HepG2 (cell line): ENCODE measurements around the gene PPFIA4. TPM values are rescaled to one million over a fixed set of nuclear protein-coding genes. Genes with fewer than 3 reads are reported as not detected.

Experiments
- ATAC-seq: fragments of 200-7000 bp; cut with Tn5 transposase; 3 replicates; pipeline ENCODE4 v1.9.1; 2020; ENCODE audit warnings: mild to moderate bottlenecking, moderate library complexity
- BruUV-seq: library from RNA; stranded (reverse); fragments of 400-500 nt; replicated peaks from 2 replicates; lab custom pipeline; 2021; lab: Mats Ljungman, UMichigan
- CTCF ChIA-PET: fragments of 300-600 bp; formaldehyde crosslinking; extraction: SDS; loops from one replicate; lab custom pipeline; 2021; ENCODE audit warnings: low total read pairs, inconsistent platforms, low intra/inter-chr PET ratio; lab: Yijun Ruan, JAX
- POLR2A ChIA-PET: fragments of 350-600 bp; sonication (Branson Sonifier 250); formaldehyde crosslinking; loops from one replicate; lab custom pipeline; 2020; ENCODE audit warnings: antibody characterized with exemption, inconsistent platforms; lab: Yijun Ruan, JAX
- DNase-seq: peaks from one replicate; pipeline ENCODE4 v3.0.0-alpha.2; 2015; ENCODE audit warnings: low spot score
- FAIRE-seq: peaks from 3 replicates; lab custom pipeline; 2011; peaks lifted over from hg19 to GRCh38; lab: Jason Lieb, UNC
- H2AFZ ChIP-seq: one replicate; pipeline ENCODE4 v1.6.1; 2011; ENCODE audit warnings: low read length, inconsistent platforms
- H3K27ac ChIP-seq: fragments of 300-600 bp; 3 replicates; pipeline ENCODE4 v1.8.0; 2011; ENCODE audit warnings: mixed run types, mild to moderate bottlenecking, mixed read lengths, low read length, inconsistent platforms; ENCODE audit not compliant: insufficient read depth; ENCODE audit errors: extremely low read length
- H3K27me3 ChIP-seq, 2 experiments: fragments of 200-600 bp in 1 of 2; 2 replicates in 1 of 2; 3 replicates in 1 of 2; pipeline versions ENCODE4 v1.6.0 to v1.8.0; 2011; ENCODE audit warnings: low read length in 2 of 2, mild to moderate bottlenecking in 2 of 2, moderate library complexity in 2 of 2, inconsistent platforms in 1 of 2; ENCODE audit not compliant: insufficient read depth in 2 of 2, control insufficient read depth in 1 of 2
- H3K36me3 ChIP-seq, 2 experiments: fragments of 200-600 bp in 1 of 2; replicated peaks in 1 of 2; 2 replicates in 1 of 2; 3 replicates in 1 of 2; pipeline versions ENCODE4 v1.5.1 to v1.8.0; 2011; ENCODE audit warnings: low read length in 2 of 2, inconsistent platforms in 1 of 2; ENCODE audit not compliant: insufficient read depth in 2 of 2, control insufficient read depth in 1 of 2
- H3K4me1 ChIP-seq: 2 replicates; pipeline ENCODE4 v1.5.1; 2012; ENCODE audit warnings: low read length, inconsistent platforms; ENCODE audit not compliant: insufficient read depth
- H3K4me2 ChIP-seq: 2 replicates; pipeline ENCODE4 v1.6.0; 2011; ENCODE audit warnings: low read depth, low read length, inconsistent platforms
- H3K4me3 ChIP-seq, 3 experiments: fragments of 200-600 bp in 1 of 3; sonication (generic), shearing (Covaris generic) in 1 of 3; replicated peaks in 1 of 3; 2 replicates each; pipeline ENCODE4 v1.5.1; 2011 to 2016; ENCODE audit warnings: low read length in 3 of 3, inconsistent platforms in 2 of 3, low read depth in 2 of 3, mild to moderate bottlenecking in 2 of 3, control low read depth in 1 of 3, mixed read lengths in 1 of 3; ENCODE audit not compliant: insufficient read depth in 1 of 3
- H3K79me2 ChIP-seq: one replicate; pipeline ENCODE4 v1.6.1; 2011; ENCODE audit warnings: low read length, inconsistent platforms; ENCODE audit not compliant: insufficient read depth
- H3K9ac ChIP-seq: 2 replicates; pipeline ENCODE4 v1.6.0; 2011; ENCODE audit warnings: mild to moderate bottlenecking, low read depth, low read length, inconsistent platforms; ENCODE audit not compliant: insufficient read depth
- H3K9me3 ChIP-seq: 2 replicates; pipeline ENCODE4 v1.5.1; 2012; ENCODE audit warnings: mild to moderate bottlenecking, low read length
- H4K20me1 ChIP-seq: 2 replicates; pipeline ENCODE4 v1.6.0; 2011; ENCODE audit warnings: inconsistent platforms, mild to moderate bottlenecking, low read length, moderate library complexity; ENCODE audit not compliant: insufficient read depth
- BCLAF1 ChIP-seq: fragments of 450-650 bp; IDR thresholded peaks from 2 replicates; pipeline ENCODE4 v1.6.1; 2017; ENCODE audit warnings: mild to moderate bottlenecking
- CCAR2 ChIP-seq: fragments of 200-400 bp; formaldehyde crosslinking; optimal IDR thresholded peaks from 2 replicates; pipeline ENCODE3; 2018; ENCODE audit warnings: low read depth, mild to moderate bottlenecking, low read length, moderate library complexity
- ELF3 ChIP-seq: IDR thresholded peaks from 2 replicates; pipeline ENCODE4 v1.6.1; 2016; ENCODE audit warnings: missing genetic modification reagents, missing compliant biosample characterization
- HIVEP1 ChIP-seq: sonication (generic); formaldehyde crosslinking; IDR thresholded peaks from 2 replicates; pipeline ENCODE4 v1.4.0; 2020; ENCODE audit warnings: mild to moderate bottlenecking, missing genetic modification reagents
- IKZF4 ChIP-seq: sonication (generic); formaldehyde crosslinking; IDR thresholded peaks from 2 replicates; pipeline ENCODE4 v1.5.1; 2020; ENCODE audit warnings: borderline replicate concordance, mild to moderate bottlenecking, low read depth, missing genetic modification reagents; ENCODE audit errors: not compliant biosample characterization
- MZF1 ChIP-seq: sonication (generic); formaldehyde crosslinking; IDR thresholded peaks from 2 replicates; pipeline ENCODE4 v1.8.1; 2023; ENCODE audit warnings: mild to moderate bottlenecking, missing genetic modification reagents, borderline replicate concordance
- NR2F1 ChIP-seq, 2 experiments: fragments of 450-650 bp in 1 of 2; formaldehyde crosslinking in 1 of 2; IDR thresholded peaks; 2 replicates each; pipeline versions ENCODE4 v1.5.0 to v1.6.1; 2016 to 2020; ENCODE audit warnings: mild to moderate bottlenecking in 1 of 2, missing compliant biosample characterization in 1 of 2, missing genetic modification reagents in 1 of 2, moderate library complexity in 1 of 2
- POGK ChIP-seq: sonication (generic); formaldehyde crosslinking; conservative IDR thresholded peaks from 2 replicates; pipeline ENCODE4 v1.8.0; 2022; ENCODE audit warnings: mild to moderate bottlenecking, moderate library complexity, missing genetic modification reagents
- ZBTB2 ChIP-seq: sonication (generic); formaldehyde crosslinking; IDR thresholded peaks from 2 replicates; pipeline ENCODE4 v1.8.0; 2022; ENCODE audit warnings: low read depth, missing genetic modification reagents
- WGBS: methylation state at CpG from one replicate; pipeline ENCODE4 v1.1.6; 2017; ENCODE audit warnings: low lambda C conversion rate; 5-methylcytosine and 5-hydroxymethylcytosine counted together
- in situ Hi-C: cut with HindIII; loops from 2 replicates; pipeline ENCODE4 v1.10.0; 2017; ENCODE audit warnings: low pct_unique_long_range_greater_than_20kb; ENCODE audit not compliant: extremely low pct_ligation_motif_present
- intact Hi-C: fragments of 100-400 bp; cut with micrococcal nuclease; formaldehyde crosslinking; loops from one replicate; pipeline ENCODE4 v1.10.0; 2022; ENCODE audit not compliant: unreplicated experiment
- polyA plus RNA-seq, 8 experiments: library from polyadenylated mRNA; depleted of rRNA in 3 of 8; stranded (reverse) in 7 of 8; unstranded in 1 of 8; fragments of >200 nt; fragmentation: Illumina TruSeq in 4 of 8; extraction: Trizol in 4 of 8; gene quantifications; 2 replicates each; pipeline versions ENCODE4 v1.2.1 to v1.2.3, GENCODE V29; 2011 to 2016; ENCODE audit warnings: low read depth in 4 of 8, missing spikeins in 1 of 8, mixed read lengths in 1 of 8; ENCODE audit not compliant: insufficient read depth in 1 of 8
- total RNA-seq, 5 experiments: library from RNA; depleted of rRNA; stranded (reverse); fragments of >200 nt; fragmentation: Illumina TruSeq; extraction: Trizol; gene quantifications; 2 replicates each; pipeline ENCODE4 v1.2.3, GENCODE V29; 2016; ENCODE audit warnings: low read depth in 1 of 5
- TF ChIP-seq, protein P1 (sequence below): sonication (generic); formaldehyde crosslinking; IDR thresholded peaks from 2 replicates; pipeline ENCODE4 v1.5.0; 2020; ENCODE audit warnings: mild to moderate bottlenecking, missing genetic modification reagents

Gene PPFIA4
- total and polyA plus RNA-seq, 2 of the 13 experiments (the other 11 are each of a cell fraction or from before 2014, with no cell fraction given), result 6.4 TPM; not detected in 1

DNA sequence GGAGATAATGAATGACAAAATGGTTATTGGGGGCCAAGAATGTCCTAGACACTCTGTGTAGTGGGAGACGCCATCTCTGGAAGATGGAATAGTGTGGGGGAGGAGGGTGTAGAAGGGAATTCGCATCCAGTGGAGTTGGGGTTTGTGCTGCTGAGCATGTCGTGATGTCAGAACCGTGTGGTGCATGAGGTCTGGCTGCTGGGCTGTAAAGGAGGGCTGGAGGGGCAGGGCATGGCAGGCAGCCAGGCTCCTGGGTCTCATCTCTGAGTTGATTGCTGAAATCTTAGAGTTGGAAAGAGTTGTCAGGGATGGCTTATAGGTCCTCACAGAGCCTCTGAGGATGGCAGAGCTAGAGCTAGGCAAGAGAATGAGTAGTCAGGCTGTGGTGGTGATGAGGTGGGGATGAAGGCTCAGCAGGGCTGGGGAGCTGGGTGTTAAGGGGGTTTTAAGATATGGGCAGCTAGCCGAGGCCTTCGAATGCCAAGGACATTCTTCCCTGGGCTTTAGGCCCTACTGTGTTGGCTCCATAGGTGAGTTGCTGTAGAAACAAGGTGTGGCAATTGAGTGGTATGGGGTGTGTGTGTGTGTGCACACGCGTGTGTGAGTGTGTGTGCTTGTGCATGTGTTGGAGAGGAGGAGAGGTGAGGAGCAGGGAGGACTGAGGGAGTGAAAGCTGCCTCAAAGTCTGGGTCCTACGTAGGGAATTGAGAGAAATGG, 1.9 kb downstream of the PPFIA4 start:
- no peak for FAIRE-seq
- Histone ChIP-seq H3K27me3 (peaks cover 5 to 14% of the 10 kb centered on the region in 2 experiments; a peak in 4 of 5 replicates), H3K4me2 (peak overlapping the region; percentile 29; the same call in 1 of the 2 replicates), H3K9me3 (no peaks in the 10 kb centered on the region), H3K9ac (no peak overlapping the region), H3K79me2 (no peaks in the 10 kb centered on the region), H3K27ac (no peak overlapping the region), H4K20me1 (no peaks in the 10 kb centered on the region), H3K4me1 (peaks cover 26% of the 10 kb centered on the region), H3K36me3 (peaks cover 0 to 13% of the 10 kb centered on the region in 2 experiments; a peak in 1 of 5 replicates), H2AFZ (no peak overlapping the region), H3K4me3 (no peak overlapping the region)
- in situ Hi-C loops, result no loop called here
- peak; percentile 11 for ATAC-seq
- TF ChIP-seq, protein P1, sequence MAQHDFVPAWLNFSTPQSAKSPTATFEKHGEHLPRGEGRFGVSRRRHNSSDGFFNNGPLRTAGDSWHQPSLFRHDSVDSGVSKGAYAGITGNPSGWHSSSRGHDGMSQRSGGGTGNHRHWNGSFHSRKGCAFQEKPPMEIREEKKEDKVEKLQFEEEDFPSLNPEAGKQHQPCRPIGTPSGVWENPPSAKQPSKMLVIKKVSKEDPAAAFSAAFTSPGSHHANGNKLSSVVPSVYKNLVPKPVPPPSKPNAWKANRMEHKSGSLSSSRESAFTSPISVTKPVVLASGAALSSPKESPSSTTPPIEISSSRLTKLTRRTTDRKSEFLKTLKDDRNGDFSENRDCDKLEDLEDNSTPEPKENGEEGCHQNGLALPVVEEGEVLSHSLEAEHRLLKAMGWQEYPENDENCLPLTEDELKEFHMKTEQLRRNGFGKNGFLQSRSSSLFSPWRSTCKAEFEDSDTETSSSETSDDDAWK, result no peak
- no peak for TF ChIP-seq BCLAF1
- no peak for TF ChIP-seq IKZF4
- no peak for TF ChIP-seq MZF1 (CRISPR knock-in tag)
- no peak for TF ChIP-seq ELF3
- no peak for TF ChIP-seq POGK (CRISPR knock-in tag)
- no peak for TF ChIP-seq ZBTB2 (CRISPR knock-in tag)
- no peak for TF ChIP-seq NR2F1 (CRISPR knock-in tag; IDR thresholded peaks at IDR 0.05)
- no peak for TF ChIP-seq CCAR2
- TF ChIP-seq HIVEP1, result no peak
- ChIA-PET POLR2A (interaction anchor here (3.0 kb wide), 1 partner anchor 21 kb away, joined by 10 read pairs; the partner anchor contains the start of gene TMEM183A), CTCF (no interaction called here)
- no TSS peak for BruUV-seq
- WGBS, result 49% methylated on average over 9 of the region's 9 CpGs
- intact Hi-C loops, result no loop called here
- no peak for DNase-seq
